GM21390 (cell line): ENCODE results near the gene PDE5A.
A peak's percentile ranks its signal among the peaks of the same experiment; 100 is the strongest.
"Not testable (repeated sequence)": the region's sequence is repeated elsewhere in the genome, so short reads cannot be mapped to it uniquely, and the experiment has no call there.

Experiments used
- ATAC-seq: cut with Tn5 transposase; IDR thresholded peaks from one replicate; pipeline ENCODE4 v1.9.1; 2021; ENCODE audit not compliant: unreplicated experiment

PDE5A gene

GRCh38 chr4:119646347-119647071, 17.9 kb upstream of the PDE5A start:
- ATAC-seq: no peak

GRCh38 chr4:119643306-119644042, 14.9 kb upstream of the PDE5A start:
- no peak for ATAC-seq

GRCh38 chr4:119641765-119642164, 13.2 kb upstream of the PDE5A start:
- ATAC-seq: no peak

GRCh38 chr4:119638359-119638758, 9.8 kb upstream of the PDE5A start:
- ATAC-seq: no peak

- ATAC-seq: not testable (repeated sequence)
These were observed 8.2 kb upstream of the PDE5A start for GRCh38 chr4:119636851-119637250.

GRCh38 chr4:119632216-119632615, 3.6 kb upstream of the PDE5A start:
- no peak for ATAC-seq

GRCh38 chr4:119629142-119629471, 503 bp upstream of the PDE5A start:
- peak; percentile 31 for ATAC-seq

- peak; percentile 56 for ATAC-seq
These were observed 1.0 kb downstream of the PDE5A start for GRCh38 chr4:119627267-119628255.

- no peak for ATAC-seq
These were observed 1.7 kb downstream of the PDE5A start for GRCh38 chr4:119626943-119627266.

- ATAC-seq: no peak
These were observed 2.2 kb downstream of the PDE5A start for GRCh38 chr4:119626420-119626819.

- no peak for ATAC-seq
These were observed 2.8 kb downstream of the PDE5A start for GRCh38 chr4:119625761-119626160.

- no peak for ATAC-seq
These were observed 4.2 kb downstream of the PDE5A start for GRCh38 chr4:119624356-119624755.

GRCh38 chr4:119623025-119623424, 5.6 kb downstream of the PDE5A start:
- no peak for ATAC-seq

GRCh38 chr4:119615068-119615719, 13.4 kb downstream of the PDE5A start:
- no peak for ATAC-seq

- ATAC-seq: no peak
These were observed 24.3 kb downstream of the PDE5A start for GRCh38 chr4:119604266-119604665.

GRCh38 chr4:119602366-119602765, 26.2 kb downstream of the PDE5A start:
- no peak for ATAC-seq

- ATAC-seq: no peak
These were observed 30.1 kb downstream of the PDE5A start for GRCh38 chr4:119598521-119598920.

- ATAC-seq: no peak
These were observed 31.2 kb downstream of the PDE5A start for GRCh38 chr4:119597377-119597776.

- ATAC-seq: no peak
These were observed 34.9 kb downstream of the PDE5A start for GRCh38 chr4:119593698-119594097.

- no peak for ATAC-seq
These were observed 35.8 kb downstream of the PDE5A start for GRCh38 chr4:119592830-119593229.

GRCh38 chr4:119589165-119589564, 39.4 kb downstream of the PDE5A start:
- no peak for ATAC-seq
